OCI-LY7 (cell line): Measurements from ENCODE around the gene UBXN11. TPM values are rescaled to one million over a fixed set of nuclear protein-coding genes. Genes with fewer than 3 reads are reported as not detected.
A peak's percentile ranks its signal among the peaks of the same experiment; 100 is the strongest.

ENCODE experiments used
- Bru-seq: library from RNA; stranded (reverse); fragments of 400-500 nt; gene quantifications from one replicate; lab custom pipeline; 2021; lab: Mats Ljungman, UMichigan
- BruChase-seq, 2 experiments: library from RNA; stranded (reverse); fragments of 400-500 nt; gene quantifications; one replicate each; lab custom pipeline; 2021; lab: Mats Ljungman, UMichigan
- BruUV-seq: library from RNA; stranded (reverse); fragments of 400-500 nt; replicated peaks from 2 replicates; lab custom pipeline; 2021; lab: Mats Ljungman, UMichigan
- CTCF ChIA-PET: fragments of 300-600 bp; sonication (Branson Sonifier 250); formaldehyde crosslinking; loops from one replicate; lab custom pipeline; 2022; ENCODE audit warnings: antibody characterized with exemption; ENCODE audit not compliant: unreplicated experiment; lab: Charles Lee
- POLR2A ChIA-PET: fragments of 300-600 bp; sonication (Branson Sonifier 250); formaldehyde crosslinking; loops from one replicate; lab custom pipeline; 2022; ENCODE audit warnings: antibody characterized with exemption; lab: Charles Lee
- DNase-seq: peaks from one replicate; pipeline ENCODE4 v3.0.0-alpha.2; 2015; ENCODE audit warnings: low spot score
- H2AFZ ChIP-seq: fragments of 200-600 bp; sonication (generic), shearing (Covaris generic); 2 replicates; pipeline ENCODE4 v1.6.1; 2014; ENCODE audit warnings: mild to moderate bottlenecking, antibody characterized with exemption, low read length, moderate library complexity
- H3K27ac ChIP-seq: fragments of 200-600 bp; sonication (generic); 2 replicates; pipeline ENCODE4 v1.5.1; 2014; ENCODE audit warnings: mixed run types, low read depth, mild to moderate bottlenecking, moderate library complexity, low read length, inconsistent platforms; ENCODE audit not compliant: poor library complexity, severe bottlenecking
- H3K36me3 ChIP-seq: fragments of 200-600 bp; sonication (generic); 2 replicates; pipeline ENCODE4 v1.6.1; 2014; ENCODE audit warnings: mild to moderate bottlenecking, antibody characterized with exemption, low read length, moderate library complexity, mixed read lengths; ENCODE audit not compliant: insufficient read depth
- H3K4me1 ChIP-seq: fragments of 200-600 bp; sonication (generic); 2 replicates; pipeline ENCODE4 v1.5.1; 2014; ENCODE audit warnings: mild to moderate bottlenecking, low read length; ENCODE audit not compliant: insufficient read depth, poor library complexity, severe bottlenecking
- H3K4me2 ChIP-seq: fragments of 200-600 bp; sonication (generic); 2 replicates; pipeline ENCODE4 v1.6.1; 2014; ENCODE audit warnings: mild to moderate bottlenecking, low read length
- H3K4me3 ChIP-seq: fragments of 200-600 bp; sonication (generic); 2 replicates; pipeline ENCODE4 v1.5.1; 2014; ENCODE audit warnings: mild to moderate bottlenecking, low read depth, low read length; ENCODE audit not compliant: poor library complexity, severe bottlenecking
- H3K79me2 ChIP-seq: fragments of 200-600 bp; sonication (generic); 2 replicates; pipeline ENCODE4 v1.6.1; 2016; ENCODE audit warnings: low read depth, mild to moderate bottlenecking, low read length, moderate library complexity, mixed read lengths; ENCODE audit not compliant: insufficient read depth
- H3K9me2 ChIP-seq: fragments of 200-600 bp; sonication (generic); 2 replicates; pipeline ENCODE4 v1.6.1; 2016; ENCODE audit warnings: mild to moderate bottlenecking, low read length, mixed read lengths; ENCODE audit not compliant: insufficient read depth
- H3K9me3 ChIP-seq: fragments of 200-600 bp; sonication (generic); 2 replicates; pipeline ENCODE4 v1.6.1; 2014; ENCODE audit warnings: mild to moderate bottlenecking, mixed run types, low read length, mixed read lengths
- H4K20me1 ChIP-seq: fragments of 200-600 bp; sonication (generic); 2 replicates; pipeline ENCODE4 v1.6.1; 2014; ENCODE audit warnings: mild to moderate bottlenecking, antibody characterized with exemption, low read length, moderate library complexity, mixed read lengths; ENCODE audit not compliant: insufficient read depth
- EZH2phosphoT487 ChIP-seq: fragments of 200-600 bp; sonication (generic); IDR thresholded peaks from 2 replicates; pipeline ENCODE4 v1.6.1; 2018; ENCODE audit warnings: low read depth, borderline replicate concordance, mild to moderate bottlenecking, mixed run types, antibody characterized with exemption, low read length, moderate library complexity, mixed read lengths
- intact Hi-C: fragments of 100-400 bp; cut with micrococcal nuclease; formaldehyde crosslinking; loops from one replicate; pipeline ENCODE4 v1.10.0; 2022; ENCODE audit not compliant: unreplicated experiment
- long read RNA-seq: library from polyadenylated mRNA; stranded (forward); transcript quantifications from one replicate; pipeline ENCODE4 v2.0.0, GENCODE V29; 2022
- total RNA-seq, 2 experiments: library from RNA; depleted of rRNA in 1 of 2; stranded (reverse); fragments of >200 nt in 1 of 2; shearing (Covaris generic) in 1 of 2; gene quantifications; 2 replicates each; pipeline ENCODE4 v1.2.3, GENCODE V29; 2014 to 2022
- TF ChIP-seq, protein P1 (sequence below): fragments of 200-600 bp; sonication (generic); conservative IDR thresholded peaks from 2 replicates; pipeline ENCODE4 v1.5.1; 2014; ENCODE audit warnings: mild to moderate bottlenecking, antibody characterized with exemption, low read length, moderate library complexity, mixed read lengths

Gene UBXN11
- 74.2 and 75.8 TPM in 2 replicates for total RNA-seq (2014; rRNA removed; shearing (Covaris generic))
- total RNA-seq (2022), result 98.6 and 111 TPM in 2 replicates
- percentile 67 among the genes with signal in this experiment for Bru-seq, nascent RNA
- percentile 80 among the genes with signal in this experiment for BruChase-seq, experiment 1, labeled RNA remaining after a 6-hour chase
- percentile 75 among the genes with signal in this experiment for BruChase-seq, experiment 2, labeled RNA remaining after a 2-hour chase
- long read RNA-seq, transcript UBXN11-214 (13 exons, 2,542 nt), result minor isoform, 21 of 291 reads
- long read RNA-seq, transcript UBXN11-213 (14 exons, 2,646 nt), result major isoform, 27 of 291 reads
- long read RNA-seq, transcript UBXN11-202 (14 exons, 1,555 nt), result minor isoform, 10 of 291 reads
- long read RNA-seq, partial matches to known transcripts, result 32 of 291 reads
- long read RNA-seq, other reads (novel, unspliced or antisense), result 197 of 291 reads

DNA sequence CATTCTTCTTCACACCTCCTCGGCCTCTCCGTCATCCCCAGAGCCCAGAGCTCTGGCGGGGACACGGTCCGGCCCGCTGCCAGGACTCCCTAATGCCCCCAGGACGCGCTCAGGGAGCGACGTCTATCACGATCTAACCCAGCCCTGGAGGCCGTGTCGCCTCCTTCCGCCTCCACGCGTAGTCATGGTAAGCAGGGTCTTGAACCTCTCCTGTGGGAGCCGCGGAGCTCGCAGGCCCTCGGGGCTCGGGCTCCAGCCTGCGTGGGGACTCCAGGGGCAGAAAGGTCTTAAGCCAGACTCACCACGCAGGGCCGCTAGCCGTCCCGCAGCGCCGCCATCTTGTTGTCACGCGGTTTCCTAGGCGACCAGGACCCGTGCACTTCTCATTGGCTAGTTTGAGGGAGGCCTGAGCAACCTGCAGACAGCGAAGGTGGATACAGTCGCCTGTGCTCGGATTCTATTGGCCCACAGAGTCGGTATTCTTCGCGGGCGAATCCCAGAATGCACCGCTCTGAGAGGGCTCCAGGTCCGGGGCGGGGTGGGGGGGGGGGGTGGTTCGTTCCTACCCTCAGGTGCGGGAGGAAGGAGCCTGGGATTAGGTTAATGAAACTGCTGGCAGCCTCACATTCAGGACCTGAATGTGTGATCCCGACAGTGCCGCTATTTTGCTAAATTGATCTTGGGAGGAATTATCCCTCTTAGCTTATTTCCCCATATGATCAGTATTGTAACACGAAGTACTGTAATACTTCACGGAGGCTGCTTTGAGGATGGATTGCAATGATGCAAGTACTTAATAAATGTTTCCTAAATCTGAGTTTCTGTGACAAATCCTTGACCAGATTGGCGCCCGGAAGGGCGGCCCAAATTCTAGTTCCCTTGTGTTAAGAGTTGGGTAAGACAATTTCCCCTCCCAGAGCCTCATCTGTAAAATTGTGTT lies at the start of gene UBXN11:
UBXN11 (minus strand) TSS at position 347 of the 940 bp plus-strand sequence. CDS start 3,753 bp downstream, outside the sequence.
- TSS peak; percentile 97 for BruUV-seq
- ChIA-PET POLR2A (interaction anchor here (0.5 to 7.9 kb wide), 9 partner anchors 7 to 1182 kb away, joined by 3 to 106 read pairs (median 6); partner anchors contain the start of genes CD52 and SH3BGRL3), CTCF (interaction anchor here (0.5 to 2.3 kb wide), 3 partner anchors 10 to 17 kb away, joined by 3 to 23 read pairs (median 3); no protein-coding TSS in a partner anchor)
- peak within 1 kb of the TSS; percentile 95 for H3K4me3 ChIP-seq
- no peak for TF ChIP-seq EZH2phosphoT487
- TF ChIP-seq, protein P1, sequence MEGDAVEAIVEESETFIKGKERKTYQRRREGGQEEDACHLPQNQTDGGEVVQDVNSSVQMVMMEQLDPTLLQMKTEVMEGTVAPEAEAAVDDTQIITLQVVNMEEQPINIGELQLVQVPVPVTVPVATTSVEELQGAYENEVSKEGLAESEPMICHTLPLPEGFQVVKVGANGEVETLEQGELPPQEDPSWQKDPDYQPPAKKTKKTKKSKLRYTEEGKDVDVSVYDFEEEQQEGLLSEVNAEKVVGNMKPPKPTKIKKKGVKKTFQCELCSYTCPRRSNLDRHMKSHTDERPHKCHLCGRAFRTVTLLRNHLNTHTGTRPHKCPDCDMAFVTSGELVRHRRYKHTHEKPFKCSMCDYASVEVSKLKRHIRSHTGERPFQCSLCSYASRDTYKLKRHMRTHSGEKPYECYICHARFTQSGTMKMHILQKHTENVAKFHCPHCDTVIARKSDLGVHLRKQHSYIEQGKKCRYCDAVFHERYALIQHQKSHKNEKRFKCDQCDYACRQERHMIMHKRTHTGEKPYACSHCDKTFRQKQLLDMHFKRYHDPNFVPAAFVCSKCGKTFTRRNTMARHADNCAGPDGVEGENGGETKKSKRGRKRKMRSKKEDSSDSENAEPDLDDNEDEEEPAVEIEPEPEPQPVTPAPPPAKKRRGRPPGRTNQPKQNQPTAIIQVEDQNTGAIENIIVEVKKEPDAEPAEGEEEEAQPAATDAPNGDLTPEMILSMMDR, result no peak
- peak within 1 kb of the TSS; percentile 51; the same call in 1 of the 2 replicates for H2AFZ ChIP-seq
- no peaks in the 10 kb centered on the region for H4K20me1 ChIP-seq
- intact Hi-C loops, result loop anchor here (1.0 kb wide), 2 partner anchors 9 to 17 kb away; no protein-coding TSS in a partner anchor
- peak; percentile 98 for DNase-seq
- peaks cover 67% of the 10 kb centered on the region for H3K4me1 ChIP-seq
- H3K9me3 ChIP-seq, result no peaks in the 10 kb centered on the region
- H3K79me2 ChIP-seq, result peaks cover 39% of the 10 kb centered on the region
- no peaks in the 10 kb centered on the region for H3K9me2 ChIP-seq
- peak within 1 kb of the TSS; percentile 98 for H3K27ac ChIP-seq
- H3K4me2 ChIP-seq, result peak within 1 kb of the TSS; percentile 96
- peaks cover 9% of the 10 kb centered on the region; the same call in 1 of the 2 replicates for H3K36me3 ChIP-seq

- no peak overlapping the region for H2AFZ ChIP-seq
- H3K36me3 ChIP-seq, result no peaks in the 10 kb centered on the region
- ChIA-PET CTCF (no interaction called here), POLR2A (no interaction called here)
- no peaks in the 10 kb centered on the region for H3K9me2 ChIP-seq
- H3K27ac ChIP-seq, result no peak overlapping the region
- no peaks in the 10 kb centered on the region for H3K79me2 ChIP-seq
- no TSS peak for BruUV-seq
- H3K4me3 ChIP-seq, result no peak overlapping the region
- no peak overlapping the region for H3K4me2 ChIP-seq
- TF ChIP-seq EZH2phosphoT487, result no peak
- TF ChIP-seq, protein P1, result no peak
- H3K4me1 ChIP-seq, result peaks cover 4% of the 10 kb centered on the region
- DNase-seq, result no peak
- no peaks in the 10 kb centered on the region for H4K20me1 ChIP-seq
- no peaks in the 10 kb centered on the region for H3K9me3 ChIP-seq
- intact Hi-C loops, result no loop called here
These were observed 49.7 kb upstream of the UBXN11 start for GRCh38 chr1:26356106-26356505.
